Fibroblast of peridontal ligament (primary cell): ENCODE results near the gene CACNA1E.

Experiments
- DNase-seq: peaks from one replicate; pipeline ENCODE4 v3.0.0-alpha.2; 2010; ENCODE audit errors: extremely low read depth

Gene CACNA1E

GRCh38 chr1:181483285-181484195 lies at the start of gene CACNA1E:
CACNA1E (plus strand) TSS chr1:181483517; CDS start chr1:181483745, 228 bp downstream.
- no peak for DNase-seq

- DNase-seq = no peak
Measured at GRCh38 chr1:181433931-181434330, 49.4 kb upstream of the CACNA1E start.

- no peak for DNase-seq
Measured at GRCh38 chr1:181438013-181438412, 45.3 kb upstream of the CACNA1E start.

GRCh38 chr1:181440510-181440909 lies 42.8 kb upstream of the CACNA1E start:
- no peak for DNase-seq

- DNase-seq = no peak
Measured at GRCh38 chr1:181442181-181442525, 41.2 kb upstream of the CACNA1E start.

- DNase-seq = no peak
Measured at GRCh38 chr1:181443231-181443853, 40.0 kb upstream of the CACNA1E start.

GRCh38 chr1:181445436-181445835 lies 37.9 kb upstream of the CACNA1E start:
- DNase-seq = no peak

GRCh38 chr1:181448461-181448860 lies 34.9 kb upstream of the CACNA1E start:
- DNase-seq = no peak

GRCh38 chr1:181451661-181452230 lies 31.6 kb upstream of the CACNA1E start:
- DNase-seq = no peak

GRCh38 chr1:181452746-181453145 lies 30.6 kb upstream of the CACNA1E start:
- DNase-seq = no peak

- no peak for DNase-seq
Measured at GRCh38 chr1:181453541-181454201, 29.6 kb upstream of the CACNA1E start.

- DNase-seq = no peak
Measured at GRCh38 chr1:181456551-181456950, 26.8 kb upstream of the CACNA1E start.

- DNase-seq = no peak
Measured at GRCh38 chr1:181458419-181458818, 24.9 kb upstream of the CACNA1E start.

- no peak for DNase-seq
Measured at GRCh38 chr1:181459067-181459466, 24.2 kb upstream of the CACNA1E start.

GRCh38 chr1:181469829-181470228 lies 13.5 kb upstream of the CACNA1E start:
- peak; percentile 60 for DNase-seq

- no peak for DNase-seq
Measured at GRCh38 chr1:181475580-181475979, 7.7 kb upstream of the CACNA1E start.

- DNase-seq = no peak
Measured at GRCh38 chr1:181476581-181476980, 6.7 kb upstream of the CACNA1E start.

- no peak for DNase-seq
Measured at GRCh38 chr1:181478306-181478705, 5.0 kb upstream of the CACNA1E start.

GRCh38 chr1:181479137-181479745 lies 4.1 kb upstream of the CACNA1E start:
- DNase-seq = peak; percentile 67

- DNase-seq = no peak
Measured at GRCh38 chr1:181482001-181482430, 1.3 kb upstream of the CACNA1E start.

GRCh38 chr1:181482521-181483284 lies 614 bp upstream of the CACNA1E start:
- no peak for DNase-seq
